WI38 (cell line): ENCODE data around the gene RBPJ.

ENCODE experiments used
- H3K4me3 ChIP-seq: 2 replicates; pipeline ENCODE4 v1.5.1; 2011; ENCODE audit warnings: low read depth, mild to moderate bottlenecking, control low read depth, low read length
- TF ChIP-seq, protein P1 (sequence below): IDR thresholded peaks from 2 replicates; pipeline ENCODE4 v1.5.1; 2012; ENCODE audit warnings: low read depth, mild to moderate bottlenecking, control low read depth, low read length

Gene RBPJ

DNA sequence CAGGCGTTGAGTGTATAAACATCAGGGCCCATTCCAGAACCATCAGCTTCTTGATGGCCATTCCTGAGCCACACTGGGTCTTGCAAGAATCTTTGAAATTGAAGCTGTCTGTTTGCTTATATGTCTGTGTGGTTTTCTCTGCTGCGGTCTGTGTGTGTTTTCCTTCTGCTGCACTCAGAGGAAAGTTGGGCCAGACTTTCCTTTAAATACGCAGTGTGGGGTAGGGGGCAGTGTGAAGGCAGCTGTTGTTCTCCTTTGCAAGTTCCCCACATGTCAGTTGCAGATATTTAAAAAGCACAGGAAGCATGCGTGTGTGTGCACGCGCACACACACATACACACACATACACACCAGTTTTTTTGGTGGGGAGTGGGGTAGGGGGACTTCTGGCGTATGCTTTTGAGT lies 137.3 kb downstream of the RBPJ start:
- TF ChIP-seq, protein P1, sequence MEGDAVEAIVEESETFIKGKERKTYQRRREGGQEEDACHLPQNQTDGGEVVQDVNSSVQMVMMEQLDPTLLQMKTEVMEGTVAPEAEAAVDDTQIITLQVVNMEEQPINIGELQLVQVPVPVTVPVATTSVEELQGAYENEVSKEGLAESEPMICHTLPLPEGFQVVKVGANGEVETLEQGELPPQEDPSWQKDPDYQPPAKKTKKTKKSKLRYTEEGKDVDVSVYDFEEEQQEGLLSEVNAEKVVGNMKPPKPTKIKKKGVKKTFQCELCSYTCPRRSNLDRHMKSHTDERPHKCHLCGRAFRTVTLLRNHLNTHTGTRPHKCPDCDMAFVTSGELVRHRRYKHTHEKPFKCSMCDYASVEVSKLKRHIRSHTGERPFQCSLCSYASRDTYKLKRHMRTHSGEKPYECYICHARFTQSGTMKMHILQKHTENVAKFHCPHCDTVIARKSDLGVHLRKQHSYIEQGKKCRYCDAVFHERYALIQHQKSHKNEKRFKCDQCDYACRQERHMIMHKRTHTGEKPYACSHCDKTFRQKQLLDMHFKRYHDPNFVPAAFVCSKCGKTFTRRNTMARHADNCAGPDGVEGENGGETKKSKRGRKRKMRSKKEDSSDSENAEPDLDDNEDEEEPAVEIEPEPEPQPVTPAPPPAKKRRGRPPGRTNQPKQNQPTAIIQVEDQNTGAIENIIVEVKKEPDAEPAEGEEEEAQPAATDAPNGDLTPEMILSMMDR: 0 out of 2 replicates have a peak, but pooled peaks have one; percentile 3
- H3K4me3 ChIP-seq: no peak overlapping the region

DNA sequence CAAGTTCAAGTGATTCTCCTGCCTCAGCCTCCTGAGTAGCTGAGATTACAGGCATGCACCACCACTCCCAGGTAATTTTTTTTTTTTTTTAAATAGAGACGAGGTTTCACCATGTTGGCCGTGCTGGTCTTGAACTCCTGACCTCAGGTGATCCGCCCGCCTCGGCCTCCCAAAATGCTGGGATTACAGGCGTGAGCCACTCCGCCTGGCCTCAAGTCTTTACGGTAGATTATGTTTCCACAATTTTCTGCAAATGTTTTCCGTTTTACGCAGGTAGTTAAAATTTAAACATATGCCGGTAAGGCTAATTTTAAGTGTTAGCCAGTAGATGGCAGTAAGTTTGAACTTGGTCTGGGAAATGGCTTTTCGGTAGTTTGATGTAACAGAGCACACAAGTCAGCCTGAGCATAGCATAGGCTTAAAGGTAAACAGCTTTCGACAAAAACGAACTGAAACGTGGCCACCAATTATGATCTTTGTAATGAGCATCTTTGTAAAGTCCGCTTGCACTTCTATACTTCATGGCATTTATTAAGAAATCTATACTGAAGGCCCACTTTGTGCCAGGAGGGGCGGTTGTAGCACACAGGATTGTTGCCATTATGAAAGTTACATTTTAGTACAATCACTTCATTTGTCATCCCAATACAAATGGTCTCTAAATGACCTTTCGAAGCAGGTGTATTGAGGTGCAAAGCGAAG lies 138.4 kb downstream of the RBPJ start:
- TF ChIP-seq, protein P1: peak; percentile 32
- peak overlapping the region; percentile 45 for H3K4me3 ChIP-seq

DNA sequence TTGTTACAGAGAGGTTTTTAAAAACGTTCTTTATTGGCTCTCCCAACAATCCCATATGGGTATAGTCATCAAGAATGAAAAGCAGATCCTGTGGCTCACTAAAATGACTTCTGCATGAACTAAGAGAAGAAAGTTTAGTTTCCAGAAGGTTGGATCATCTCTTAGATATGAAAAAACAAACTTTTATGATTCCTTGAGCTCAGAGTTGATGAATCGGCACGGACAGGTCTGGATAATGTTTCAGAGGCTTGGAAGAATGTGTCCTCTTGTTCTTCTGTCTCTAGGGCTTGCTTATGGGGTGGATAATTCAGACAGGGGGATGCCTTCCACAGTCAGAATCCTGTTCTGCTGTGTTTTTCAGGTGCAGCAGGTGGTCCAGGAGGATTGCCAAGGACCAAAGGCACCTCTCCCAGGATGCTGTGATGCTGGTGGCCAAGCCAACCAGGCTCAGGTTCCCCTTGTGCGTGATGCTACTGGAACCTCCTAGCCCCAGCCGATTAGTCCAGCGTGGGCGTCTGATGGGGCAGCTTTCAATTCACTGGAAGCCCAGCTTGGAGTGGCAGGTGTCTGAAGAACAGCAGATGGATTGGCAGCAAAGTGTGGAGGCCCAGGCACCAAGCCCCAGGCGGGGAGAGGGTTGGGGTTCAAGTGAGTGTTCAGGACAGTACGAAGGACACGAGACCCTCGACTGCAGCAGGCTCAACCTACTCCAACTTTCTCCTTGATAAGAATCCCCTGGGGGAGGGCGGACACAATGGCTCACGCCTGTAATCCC lies 139.1 kb downstream of the RBPJ start:
- TF ChIP-seq, protein P1: no peak
- H3K4me3 ChIP-seq: peak overlapping the region; percentile 45

DNA sequence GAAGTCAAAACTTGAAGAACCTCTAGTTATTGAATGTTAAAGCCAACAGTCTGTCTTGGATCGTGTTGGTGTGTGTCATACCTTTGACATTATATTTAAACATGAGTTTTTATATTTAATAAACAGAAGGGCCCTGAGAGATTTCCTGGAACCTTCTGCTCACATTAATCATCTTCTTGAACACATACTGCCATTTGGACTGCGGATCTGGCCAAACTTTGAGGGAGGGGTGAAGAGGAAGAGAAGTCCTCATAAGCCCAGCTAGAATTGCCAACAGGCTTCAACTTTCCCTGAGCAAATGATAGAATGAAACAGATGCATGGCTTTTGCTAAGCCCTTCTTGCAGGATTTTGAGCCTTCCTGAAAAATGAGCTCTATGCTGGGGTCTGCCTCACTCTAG lies 142.1 kb downstream of the RBPJ start:
- TF ChIP-seq, protein P1: no peak

DNA sequence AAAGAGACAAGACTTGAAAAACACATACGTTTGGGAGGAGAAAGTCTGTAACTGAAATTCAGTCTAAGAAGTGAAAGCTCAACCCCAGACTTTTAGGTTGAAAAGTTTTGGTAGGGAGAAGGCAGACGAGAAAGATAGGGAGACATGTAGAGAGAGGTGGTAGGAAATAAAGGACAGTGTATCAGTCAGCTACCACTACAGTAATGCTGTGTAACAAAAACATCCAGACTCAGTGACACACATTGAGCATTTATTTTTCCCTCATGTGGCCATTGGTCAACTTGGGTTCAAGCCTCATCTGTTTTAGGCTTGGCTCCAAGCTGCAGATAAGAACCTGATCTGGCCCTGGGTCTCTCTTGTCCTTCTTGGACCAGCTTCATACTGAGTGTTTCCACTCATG lies 142.6 kb downstream of the RBPJ start:
- TF ChIP-seq, protein P1: no peak
- H3K4me3 ChIP-seq: no peak overlapping the region

More for the DNA sequence above, 142.1 kb downstream of the RBPJ start:
- H3K4me3 ChIP-seq: no peak overlapping the region

DNA sequence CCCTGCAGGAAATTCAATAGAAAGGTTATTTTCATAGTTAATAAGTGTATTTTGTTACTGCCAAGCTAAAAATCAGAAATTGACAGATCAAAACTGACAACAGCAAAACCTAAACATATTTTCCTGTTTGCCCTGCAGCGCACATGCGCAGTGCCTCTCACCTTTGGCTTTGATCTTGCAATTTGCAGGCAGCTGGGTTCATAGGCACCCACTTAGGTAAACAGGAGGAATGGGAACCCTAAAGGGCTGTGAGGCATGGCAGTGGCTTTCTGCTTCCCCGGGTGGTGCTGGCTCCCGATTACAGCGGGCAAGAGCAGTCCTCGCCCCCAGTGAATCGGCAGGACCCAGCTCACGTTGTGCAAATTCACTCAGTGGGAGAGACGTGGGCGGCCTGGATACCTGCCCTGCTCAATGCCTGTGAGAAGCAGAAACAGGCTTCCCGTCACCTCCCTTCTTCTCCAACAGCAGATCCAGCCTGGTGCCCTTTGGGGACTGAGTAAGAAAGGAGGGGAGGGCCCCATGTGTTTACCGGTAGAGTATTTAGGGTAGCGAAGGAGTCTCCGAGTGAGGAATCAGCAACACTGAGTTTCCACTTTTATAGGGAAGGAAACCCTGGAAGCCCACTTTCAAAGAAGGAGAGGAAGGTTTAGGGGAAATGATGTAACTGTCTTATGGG lies 143.7 kb downstream of the RBPJ start:
- TF ChIP-seq, protein P1: no peak
- no peak overlapping the region for H3K4me3 ChIP-seq
